ENCODE measurements around the gene FRMD8. TPM values are rescaled to one million over a fixed set of nuclear protein-coding genes. Genes with fewer than 3 reads are reported as not detected.
A peak's percentile ranks its signal among the peaks of the same experiment; 100 is the strongest.

FRMD8 gene
- total and polyA plus RNA-seq, 9 of the 15 experiments (the other 6 are each of a cell fraction or from before 2014, with no cell fraction given) = 4.5 to 54.5 (median 15.8) TPM

DNA sequence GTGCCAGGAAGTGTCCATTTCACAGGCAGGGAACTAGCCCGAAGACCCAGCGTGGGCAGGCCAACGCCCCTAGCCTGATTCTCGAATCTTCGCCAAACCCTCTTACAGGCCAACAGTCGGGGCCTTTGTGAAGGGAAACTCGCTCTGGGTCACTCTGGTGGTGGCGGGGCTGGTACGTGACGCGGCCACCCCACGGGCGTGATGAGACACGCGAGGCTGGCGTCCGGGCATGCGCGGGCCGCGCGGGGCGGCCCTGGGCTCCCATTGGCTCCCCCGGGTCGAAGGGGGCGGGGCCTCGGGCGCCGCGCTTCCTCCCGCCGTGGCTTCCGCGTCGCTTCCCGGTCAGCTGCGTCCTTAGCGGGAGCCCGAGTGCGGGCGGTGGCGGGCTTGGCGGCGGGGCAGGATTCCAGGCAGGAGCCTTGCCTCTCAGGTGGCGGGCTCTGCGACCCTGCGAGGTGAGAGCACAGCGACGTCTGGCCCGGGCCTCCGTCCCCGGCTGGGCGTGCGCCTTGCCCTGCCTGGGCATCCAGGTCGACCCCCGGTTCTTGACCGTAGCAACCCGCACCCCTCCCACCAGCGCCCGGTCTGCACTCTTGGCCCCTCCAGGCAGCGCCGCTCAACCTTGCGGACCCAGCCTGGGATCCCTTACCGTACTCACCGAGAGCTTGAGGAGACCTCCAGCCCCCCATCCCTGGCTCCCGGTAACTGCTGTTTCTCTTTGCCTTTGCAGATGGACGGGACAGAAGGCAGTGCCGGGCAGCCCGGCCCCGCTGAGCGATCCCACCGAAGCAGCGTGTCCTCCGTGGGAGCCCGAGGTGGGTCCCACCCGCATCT is at the start of gene FRMD8 (continued):
- TF ChIP-seq, protein P1, sequence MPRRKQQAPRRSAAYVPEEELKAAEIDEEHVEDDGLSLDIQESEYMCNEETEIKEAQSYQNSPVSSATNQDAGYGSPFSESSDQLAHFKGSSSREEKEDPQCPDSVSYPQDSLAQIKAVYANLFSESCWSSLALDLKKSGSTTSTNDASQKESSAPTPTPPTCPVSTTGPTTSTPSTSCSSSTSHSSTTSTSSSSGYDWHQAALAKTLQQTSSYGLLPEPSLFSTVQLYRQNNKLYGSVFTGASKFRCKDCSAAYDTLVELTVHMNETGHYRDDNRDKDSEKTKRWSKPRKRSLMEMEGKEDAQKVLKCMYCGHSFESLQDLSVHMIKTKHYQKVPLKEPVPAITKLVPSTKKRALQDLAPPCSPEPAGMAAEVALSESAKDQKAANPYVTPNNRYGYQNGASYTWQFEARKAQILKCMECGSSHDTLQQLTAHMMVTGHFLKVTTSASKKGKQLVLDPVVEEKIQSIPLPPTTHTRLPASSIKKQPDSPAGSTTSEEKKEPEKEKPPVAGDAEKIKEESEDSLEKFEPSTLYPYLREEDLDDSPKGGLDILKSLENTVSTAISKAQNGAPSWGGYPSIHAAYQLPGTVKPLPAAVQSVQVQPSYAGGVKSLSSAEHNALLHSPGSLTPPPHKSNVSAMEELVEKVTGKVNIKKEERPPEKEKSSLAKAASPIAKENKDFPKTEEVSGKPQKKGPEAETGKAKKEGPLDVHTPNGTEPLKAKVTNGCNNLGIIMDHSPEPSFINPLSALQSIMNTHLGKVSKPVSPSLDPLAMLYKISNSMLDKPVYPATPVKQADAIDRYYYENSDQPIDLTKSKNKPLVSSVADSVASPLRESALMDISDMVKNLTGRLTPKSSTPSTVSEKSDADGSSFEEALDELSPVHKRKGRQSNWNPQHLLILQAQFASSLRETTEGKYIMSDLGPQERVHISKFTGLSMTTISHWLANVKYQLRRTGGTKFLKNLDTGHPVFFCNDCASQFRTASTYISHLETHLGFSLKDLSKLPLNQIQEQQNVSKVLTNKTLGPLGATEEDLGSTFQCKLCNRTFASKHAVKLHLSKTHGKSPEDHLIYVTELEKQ (CRISPR knock-in tag; IDR thresholded peaks at IDR 0.05) = no peak
- TF ChIP-seq ATF1 (CRISPR knock-in tag; IDR thresholded peaks at IDR 0.05) (no peak; the same call in 1 of the 2 replicates), ATF1 (tag; IDR thresholded peaks at IDR 0.05) (peak; percentile 85), NUFIP1 (IDR thresholded peaks at IDR 0.05; ENCODE audit: partially characterized antibody) (no peak), ZNF354B (CRISPR knock-in tag; IDR thresholded peaks at IDR 0.05) (no peak), MYC (IDR thresholded peaks at IDR 0.05; ENCODE audit: low read depth, low read length) (peak; percentile 71; the same call in 1 of the 2 replicates), MYC (CRISPR knock-in tag; IDR thresholded peaks at IDR 0.05; ENCODE audit: borderline replicate concordance, low read depth) (no peak), ZNF584 (CRISPR knock-in tag; IDR thresholded peaks at IDR 0.05; ENCODE audit: low read depth) (0 out of 2 replicates have a peak, but pooled peaks have one; percentile 22), SNIP1 (IDR thresholded peaks at IDR 0.05; ENCODE audit: low read depth) (no peak), TEAD2 (tag; IDR thresholded peaks at IDR 0.05) (no peak), BRD9 (IDR thresholded peaks at IDR 0.05; ENCODE audit: low read depth, partially characterized antibody) (no peak), MEIS2 (IDR thresholded peaks at IDR 0.05; ENCODE audit: partially characterized antibody) (peak; percentile 58), ZNF766 (CRISPR knock-in tag; conservative IDR thresholded peaks at IDR 0.05) (no peak), NFE2 (IDR thresholded peaks at IDR 0.05; ENCODE audit: low read depth) (no peak), SP2 (IDR thresholded peaks at IDR 0.05; ENCODE audit: extremely low read depth, low read depth, low read length, poor library complexity, severe bottlenecking) (peak; percentile 18)
- TF ChIP-seq, protein P2, sequence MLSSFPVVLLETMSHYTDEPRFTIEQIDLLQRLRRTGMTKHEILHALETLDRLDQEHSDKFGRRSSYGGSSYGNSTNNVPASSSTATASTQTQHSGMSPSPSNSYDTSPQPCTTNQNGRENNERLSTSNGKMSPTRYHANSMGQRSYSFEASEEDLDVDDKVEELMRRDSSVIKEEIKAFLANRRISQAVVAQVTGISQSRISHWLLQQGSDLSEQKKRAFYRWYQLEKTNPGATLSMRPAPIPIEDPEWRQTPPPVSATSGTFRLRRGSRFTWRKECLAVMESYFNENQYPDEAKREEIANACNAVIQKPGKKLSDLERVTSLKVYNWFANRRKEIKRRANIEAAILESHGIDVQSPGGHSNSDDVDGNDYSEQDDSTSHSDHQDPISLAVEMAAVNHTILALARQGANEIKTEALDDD (IDR thresholded peaks at IDR 0.05) = no peak
- TF ChIP-seq, protein P3, sequence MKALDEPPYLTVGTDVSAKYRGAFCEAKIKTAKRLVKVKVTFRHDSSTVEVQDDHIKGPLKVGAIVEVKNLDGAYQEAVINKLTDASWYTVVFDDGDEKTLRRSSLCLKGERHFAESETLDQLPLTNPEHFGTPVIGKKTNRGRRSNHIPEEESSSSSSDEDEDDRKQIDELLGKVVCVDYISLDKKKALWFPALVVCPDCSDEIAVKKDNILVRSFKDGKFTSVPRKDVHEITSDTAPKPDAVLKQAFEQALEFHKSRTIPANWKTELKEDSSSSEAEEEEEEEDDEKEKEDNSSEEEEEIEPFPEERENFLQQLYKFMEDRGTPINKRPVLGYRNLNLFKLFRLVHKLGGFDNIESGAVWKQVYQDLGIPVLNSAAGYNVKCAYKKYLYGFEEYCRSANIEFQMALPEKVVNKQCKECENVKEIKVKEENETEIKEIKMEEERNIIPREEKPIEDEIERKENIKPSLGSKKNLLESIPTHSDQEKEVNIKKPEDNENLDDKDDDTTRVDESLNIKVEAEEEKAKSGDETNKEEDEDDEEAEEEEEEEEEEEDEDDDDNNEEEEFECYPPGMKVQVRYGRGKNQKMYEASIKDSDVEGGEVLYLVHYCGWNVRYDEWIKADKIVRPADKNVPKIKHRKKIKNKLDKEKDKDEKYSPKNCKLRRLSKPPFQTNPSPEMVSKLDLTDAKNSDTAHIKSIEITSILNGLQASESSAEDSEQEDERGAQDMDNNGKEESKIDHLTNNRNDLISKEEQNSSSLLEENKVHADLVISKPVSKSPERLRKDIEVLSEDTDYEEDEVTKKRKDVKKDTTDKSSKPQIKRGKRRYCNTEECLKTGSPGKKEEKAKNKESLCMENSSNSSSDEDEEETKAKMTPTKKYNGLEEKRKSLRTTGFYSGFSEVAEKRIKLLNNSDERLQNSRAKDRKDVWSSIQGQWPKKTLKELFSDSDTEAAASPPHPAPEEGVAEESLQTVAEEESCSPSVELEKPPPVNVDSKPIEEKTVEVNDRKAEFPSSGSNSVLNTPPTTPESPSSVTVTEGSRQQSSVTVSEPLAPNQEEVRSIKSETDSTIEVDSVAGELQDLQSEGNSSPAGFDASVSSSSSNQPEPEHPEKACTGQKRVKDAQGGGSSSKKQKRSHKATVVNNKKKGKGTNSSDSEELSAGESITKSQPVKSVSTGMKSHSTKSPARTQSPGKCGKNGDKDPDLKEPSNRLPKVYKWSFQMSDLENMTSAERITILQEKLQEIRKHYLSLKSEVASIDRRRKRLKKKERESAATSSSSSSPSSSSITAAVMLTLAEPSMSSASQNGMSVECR (CRISPR knock-in tag; IDR thresholded peaks at IDR 0.05) = peak; percentile 96
- TF ChIP-seq, protein P4, sequence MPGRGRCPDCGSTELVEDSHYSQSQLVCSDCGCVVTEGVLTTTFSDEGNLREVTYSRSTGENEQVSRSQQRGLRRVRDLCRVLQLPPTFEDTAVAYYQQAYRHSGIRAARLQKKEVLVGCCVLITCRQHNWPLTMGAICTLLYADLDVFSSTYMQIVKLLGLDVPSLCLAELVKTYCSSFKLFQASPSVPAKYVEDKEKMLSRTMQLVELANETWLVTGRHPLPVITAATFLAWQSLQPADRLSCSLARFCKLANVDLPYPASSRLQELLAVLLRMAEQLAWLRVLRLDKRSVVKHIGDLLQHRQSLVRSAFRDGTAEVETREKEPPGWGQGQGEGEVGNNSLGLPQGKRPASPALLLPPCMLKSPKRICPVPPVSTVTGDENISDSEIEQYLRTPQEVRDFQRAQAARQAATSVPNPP (IDR thresholded peaks at IDR 0.05; ENCODE audit: borderline replicate concordance, insufficient read depth, insufficient read length) = no peak

All from K562 (cell line).